Measurements from ENCODE around the gene CXCL11.

Gene CXCL11

GRCh38 chr4:76067652-76068286 lies 31.9 kb upstream of the CXCL11 start:
- no peak for TF ChIP-seq POLR2AphosphoS5 (IDR thresholded peaks at IDR 0.05; ENCODE audit: borderline replicate concordance, low read depth, low read length)
- TF ChIP-seq EZH2 (IDR thresholded peaks at IDR 0.05) = no peak
- no peak for TF ChIP-seq FOXP2 (optimal IDR thresholded peaks at IDR 0.05; ENCODE audit: control extremely low read depth, extremely low read length, insufficient read depth)
- DNase-seq (ENCODE audit: low read depth, low spot score) = peak; percentile 62
- Histone ChIP-seq H3K9ac (ENCODE audit: insufficient read length) (no peak overlapping the region), H3K4me3 (no peak overlapping the region), H3K9me3 (ENCODE audit: low read depth, low read length) (no peaks in the 10 kb centered on the region), H3K36me3 (ENCODE audit: insufficient read depth, low read length) (no peaks in the 10 kb centered on the region), H3K27ac (no peak overlapping the region)

GRCh38 chr4:76066546-76066945 lies 30.7 kb upstream of the CXCL11 start:
- Histone ChIP-seq H3K36me3 (ENCODE audit: insufficient read depth, low read length) (no peaks in the 10 kb centered on the region), H3K9me3 (ENCODE audit: low read depth, low read length) (no peaks in the 10 kb centered on the region), H3K9ac (ENCODE audit: insufficient read length) (no peak overlapping the region), H3K27ac (no peak overlapping the region), H3K4me3 (no peak overlapping the region)
- TF ChIP-seq POLR2AphosphoS5 (IDR thresholded peaks at IDR 0.05; ENCODE audit: borderline replicate concordance, low read depth, low read length) (no peak), FOXP2 (optimal IDR thresholded peaks at IDR 0.05; ENCODE audit: control extremely low read depth, extremely low read length, insufficient read depth) (no peak), EZH2 (IDR thresholded peaks at IDR 0.05) (no peak)
- no peak for DNase-seq (ENCODE audit: low read depth, low spot score)

GRCh38 chr4:76061982-76062381 lies 26.1 kb upstream of the CXCL11 start:
- H3K9me3 ChIP-seq (ENCODE audit: low read depth, low read length) = no peaks in the 10 kb centered on the region
- no peak overlapping the region for H3K27ac ChIP-seq
- H3K9ac ChIP-seq (ENCODE audit: insufficient read length) = no peak overlapping the region
- no peaks in the 10 kb centered on the region for H3K36me3 ChIP-seq (ENCODE audit: insufficient read depth, low read length)
- TF ChIP-seq EZH2 (IDR thresholded peaks at IDR 0.05) (no peak), FOXP2 (optimal IDR thresholded peaks at IDR 0.05; ENCODE audit: control extremely low read depth, extremely low read length, insufficient read depth) (no peak), POLR2AphosphoS5 (IDR thresholded peaks at IDR 0.05; ENCODE audit: borderline replicate concordance, low read depth, low read length) (no peak)
- no peak for DNase-seq (ENCODE audit: low read depth, low spot score)
- no peak overlapping the region for H3K4me3 ChIP-seq

- no peak for DNase-seq (ENCODE audit: low read depth, low spot score)
- Histone ChIP-seq H3K9ac (ENCODE audit: insufficient read length) (no peak overlapping the region), H3K27ac (no peak overlapping the region), H3K9me3 (ENCODE audit: low read depth, low read length) (no peaks in the 10 kb centered on the region), H3K36me3 (ENCODE audit: insufficient read depth, low read length) (no peaks in the 10 kb centered on the region), H3K4me3 (no peak overlapping the region)
- no peak for TF ChIP-seq FOXP2 (optimal IDR thresholded peaks at IDR 0.05; ENCODE audit: control extremely low read depth, extremely low read length, insufficient read depth)
- TF ChIP-seq EZH2 (IDR thresholded peaks at IDR 0.05) = no peak
- no peak for TF ChIP-seq POLR2AphosphoS5 (IDR thresholded peaks at IDR 0.05; ENCODE audit: borderline replicate concordance, low read depth, low read length)
Measured at GRCh38 chr4:76061421-76061820, 25.6 kb upstream of the CXCL11 start.

- H3K36me3 ChIP-seq (ENCODE audit: insufficient read depth, low read length) = no peaks in the 10 kb centered on the region
- DNase-seq (ENCODE audit: low read depth, low spot score) = no peak
- no peaks in the 10 kb centered on the region for H3K9me3 ChIP-seq (ENCODE audit: low read depth, low read length)
- no peak for TF ChIP-seq FOXP2 (optimal IDR thresholded peaks at IDR 0.05; ENCODE audit: control extremely low read depth, extremely low read length, insufficient read depth)
- TF ChIP-seq EZH2 (IDR thresholded peaks at IDR 0.05) = no peak
- TF ChIP-seq POLR2AphosphoS5 (IDR thresholded peaks at IDR 0.05; ENCODE audit: borderline replicate concordance, low read depth, low read length) = no peak
- no peak overlapping the region for H3K4me3 ChIP-seq
- no peak overlapping the region for H3K27ac ChIP-seq
- H3K9ac ChIP-seq (ENCODE audit: insufficient read length) = no peak overlapping the region
Measured at GRCh38 chr4:76060506-76060905, 24.6 kb upstream of the CXCL11 start.

GRCh38 chr4:76059750-76060149 lies 23.9 kb upstream of the CXCL11 start:
- Histone ChIP-seq H3K9me3 (ENCODE audit: low read depth, low read length) (no peaks in the 10 kb centered on the region), H3K4me3 (peak overlapping the region; percentile 10; the same call in 1 of the 2 replicates), H3K36me3 (ENCODE audit: insufficient read depth, low read length) (no peaks in the 10 kb centered on the region), H3K27ac (no peak overlapping the region), H3K9ac (ENCODE audit: insufficient read length) (no peak overlapping the region)
- peak; percentile 25; the same call in 1 of the 2 replicates for TF ChIP-seq POLR2AphosphoS5 (IDR thresholded peaks at IDR 0.05; ENCODE audit: borderline replicate concordance, low read depth, low read length)
- no peak for TF ChIP-seq EZH2 (IDR thresholded peaks at IDR 0.05)
- peak; percentile 70 for DNase-seq (ENCODE audit: low read depth, low spot score)

- Histone ChIP-seq H3K9ac (ENCODE audit: insufficient read length) (no peak overlapping the region), H3K4me3 (no peak overlapping the region), H3K36me3 (ENCODE audit: insufficient read depth, low read length) (no peaks in the 10 kb centered on the region), H3K27ac (no peak overlapping the region), H3K9me3 (ENCODE audit: low read depth, low read length) (no peaks in the 10 kb centered on the region)
- no peak for TF ChIP-seq EZH2 (IDR thresholded peaks at IDR 0.05)
- TF ChIP-seq POLR2AphosphoS5 (IDR thresholded peaks at IDR 0.05; ENCODE audit: borderline replicate concordance, low read depth, low read length) = no peak
- no peak for TF ChIP-seq FOXP2 (optimal IDR thresholded peaks at IDR 0.05; ENCODE audit: control extremely low read depth, extremely low read length, insufficient read depth)
- DNase-seq (ENCODE audit: low read depth, low spot score) = no peak
Measured at GRCh38 chr4:76058888-76059426, 23.1 kb upstream of the CXCL11 start.

- TF ChIP-seq EZH2 (IDR thresholded peaks at IDR 0.05) = no peak
- Histone ChIP-seq H3K9ac (ENCODE audit: insufficient read length) (no peak overlapping the region), H3K9me3 (ENCODE audit: low read depth, low read length) (no peaks in the 10 kb centered on the region), H3K4me3 (no peak overlapping the region), H3K27ac (no peak overlapping the region), H3K36me3 (ENCODE audit: insufficient read depth, low read length) (no peaks in the 10 kb centered on the region)
- no peak for DNase-seq (ENCODE audit: low read depth, low spot score)
Measured at GRCh38 chr4:76058302-76058701, 22.4 kb upstream of the CXCL11 start.

- Histone ChIP-seq H3K9ac (ENCODE audit: insufficient read length) (no peak overlapping the region), H3K36me3 (ENCODE audit: insufficient read depth, low read length) (no peaks in the 10 kb centered on the region), H3K4me3 (no peak overlapping the region), H3K27ac (no peak overlapping the region), H3K9me3 (ENCODE audit: low read depth, low read length) (no peaks in the 10 kb centered on the region)
- no peak for DNase-seq (ENCODE audit: low read depth, low spot score)
- TF ChIP-seq EZH2 (IDR thresholded peaks at IDR 0.05) (no peak), POLR2AphosphoS5 (IDR thresholded peaks at IDR 0.05; ENCODE audit: borderline replicate concordance, low read depth, low read length) (no peak), FOXP2 (optimal IDR thresholded peaks at IDR 0.05; ENCODE audit: control extremely low read depth, extremely low read length, insufficient read depth) (no peak)
Measured at GRCh38 chr4:76055421-76055820, 19.6 kb upstream of the CXCL11 start.

Data from SK-N-MC (cell line).